ENCODE measurements around the gene DPP8. TPM values are rescaled to one million over a fixed set of nuclear protein-coding genes. Genes with fewer than 3 reads are reported as not detected.

The DPP8 gene
- total RNA-seq, 4 donors from 2014 or later, result 33.6 to 48.6 (median 40.0) TPM

DNA sequence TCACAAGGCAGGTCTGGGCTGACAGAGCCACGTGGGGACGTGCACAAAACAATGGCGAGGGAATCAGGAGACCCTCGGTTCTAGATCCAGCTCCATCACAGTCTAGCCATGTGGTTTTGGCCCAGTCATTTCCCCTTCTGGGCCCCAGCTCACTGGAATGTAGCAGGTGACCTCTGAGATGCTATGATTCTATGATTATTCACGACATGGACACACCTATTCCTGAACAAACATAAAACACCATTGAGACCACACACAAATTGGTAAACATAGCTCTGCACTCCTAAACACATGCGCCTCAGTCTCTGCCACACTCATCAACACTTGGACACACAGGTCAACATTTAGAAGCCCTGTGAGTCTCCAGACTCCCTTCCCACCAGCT lies 103.7 kb downstream of the DPP8 start:
- intact Hi-C loops (cut with DNase I), result no loop called here
- Histone ChIP-seq H3K36me3 (no peaks in the 10 kb centered on the region), H3K27ac (replicated peaks in 1 of 4) (no peak overlapping the region), H3K9me3 (no peaks in the 10 kb centered on the region), H3K27me3 (peaks cover 0 to 46% (median 2%) of the 10 kb centered on the region in 4 donors), H3K4me1 (peaks cover 0 to 8% (median 0%) of the 10 kb centered on the region in 4 donors), H3K4me3 (no peak overlapping the region)
- TF ChIP-seq, protein P1, sequence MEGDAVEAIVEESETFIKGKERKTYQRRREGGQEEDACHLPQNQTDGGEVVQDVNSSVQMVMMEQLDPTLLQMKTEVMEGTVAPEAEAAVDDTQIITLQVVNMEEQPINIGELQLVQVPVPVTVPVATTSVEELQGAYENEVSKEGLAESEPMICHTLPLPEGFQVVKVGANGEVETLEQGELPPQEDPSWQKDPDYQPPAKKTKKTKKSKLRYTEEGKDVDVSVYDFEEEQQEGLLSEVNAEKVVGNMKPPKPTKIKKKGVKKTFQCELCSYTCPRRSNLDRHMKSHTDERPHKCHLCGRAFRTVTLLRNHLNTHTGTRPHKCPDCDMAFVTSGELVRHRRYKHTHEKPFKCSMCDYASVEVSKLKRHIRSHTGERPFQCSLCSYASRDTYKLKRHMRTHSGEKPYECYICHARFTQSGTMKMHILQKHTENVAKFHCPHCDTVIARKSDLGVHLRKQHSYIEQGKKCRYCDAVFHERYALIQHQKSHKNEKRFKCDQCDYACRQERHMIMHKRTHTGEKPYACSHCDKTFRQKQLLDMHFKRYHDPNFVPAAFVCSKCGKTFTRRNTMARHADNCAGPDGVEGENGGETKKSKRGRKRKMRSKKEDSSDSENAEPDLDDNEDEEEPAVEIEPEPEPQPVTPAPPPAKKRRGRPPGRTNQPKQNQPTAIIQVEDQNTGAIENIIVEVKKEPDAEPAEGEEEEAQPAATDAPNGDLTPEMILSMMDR (IDR thresholded peaks at IDR 0.05), result no peak
- TF ChIP-seq EP300 (IDR thresholded peaks at IDR 0.05), result no peak
- no peak for TF ChIP-seq POLR2AphosphoS5 (IDR thresholded peaks at IDR 0.05)
- no peak for TF ChIP-seq POLR2A (IDR thresholded peaks at IDR 0.05; ENCODE audit: low read depth)
- DNase-seq (ENCODE audit: extremely low spot score), result no peak
- WGBS, result 88% methylated on average over 5 of the region's 6 CpGs

DNA sequence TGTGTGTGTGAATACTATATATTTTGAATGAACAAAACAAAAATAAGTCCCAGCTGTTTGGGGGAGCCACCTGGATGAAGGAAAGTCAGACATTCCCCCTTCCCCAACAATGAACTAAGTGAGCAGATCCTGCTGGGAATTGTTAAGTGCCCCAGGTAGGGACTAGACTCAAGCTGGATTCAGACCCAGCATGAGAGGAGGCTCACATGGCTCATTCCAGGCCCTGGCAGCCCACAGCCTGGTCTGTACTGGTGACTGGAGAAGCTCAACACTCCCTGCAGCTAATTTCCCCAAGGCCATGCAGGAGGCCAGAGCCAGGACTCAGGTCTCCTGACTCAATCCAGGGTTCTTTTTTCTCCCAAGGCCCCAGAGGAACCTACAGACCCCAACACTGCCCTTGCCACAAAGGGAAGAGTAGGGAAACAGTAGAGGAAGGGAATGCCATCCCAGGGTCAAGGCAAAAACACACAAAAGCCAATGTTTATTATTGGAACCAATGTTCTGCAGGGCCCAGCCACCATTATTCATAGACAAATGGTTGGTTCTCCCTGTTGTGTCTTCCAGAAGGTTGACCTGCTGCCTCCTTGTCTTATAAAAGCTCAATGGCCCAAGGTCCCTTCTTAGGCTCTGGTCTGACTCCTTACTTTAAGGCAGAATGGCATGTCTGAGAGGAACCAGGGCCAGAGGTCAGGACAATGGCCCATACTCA lies 104.3 kb downstream of the DPP8 start:
- H3K9me3 ChIP-seq, result no peaks in the 10 kb centered on the region
- DNase-seq (ENCODE audit: extremely low spot score), result no peak
- H3K27ac ChIP-seq (replicated peaks in 1 of 4), result no peak overlapping the region
- no peaks in the 10 kb centered on the region for H3K36me3 ChIP-seq
- H3K4me1 ChIP-seq, result peaks cover 0 to 8% (median 0%) of the 10 kb centered on the region in 4 donors
- H3K4me3 ChIP-seq, result no peak overlapping the region
- peaks cover 0 to 44% (median 2%) of the 10 kb centered on the region in 4 donors for H3K27me3 ChIP-seq
- intact Hi-C loops (cut with DNase I), result no loop called here
- TF ChIP-seq EP300 (IDR thresholded peaks at IDR 0.05) (no peak), POLR2AphosphoS5 (IDR thresholded peaks at IDR 0.05) (no peak), POLR2A (IDR thresholded peaks at IDR 0.05; ENCODE audit: low read depth) (no peak)
- TF ChIP-seq, protein P1 (IDR thresholded peaks at IDR 0.05), result no peak

DNA sequence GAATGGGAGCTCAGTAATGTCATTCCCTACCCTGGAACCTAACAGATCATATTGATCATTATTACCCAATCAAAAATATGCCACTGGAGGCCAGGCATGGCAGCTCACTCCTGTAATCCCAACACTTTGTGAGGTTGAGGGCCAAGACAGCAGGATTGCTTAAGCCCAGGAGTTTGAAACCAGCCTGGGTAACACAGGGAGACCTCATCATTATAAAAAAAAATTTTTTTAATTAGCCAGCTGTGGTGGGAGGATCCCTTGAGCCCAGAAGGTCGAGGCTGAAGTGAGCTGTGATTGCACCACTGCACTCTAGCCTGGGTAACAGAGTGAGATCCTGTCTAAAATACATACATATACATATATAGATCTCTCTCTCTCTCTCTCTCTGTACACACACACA lies 104.9 kb downstream of the DPP8 start:
- Histone ChIP-seq H3K4me1 (peaks cover 0 to 8% (median 0%) of the 10 kb centered on the region in 4 donors), H3K27ac (replicated peaks in 1 of 4) (no peak overlapping the region), H3K4me3 (no peak overlapping the region), H3K36me3 (no peaks in the 10 kb centered on the region), H3K9me3 (no peaks in the 10 kb centered on the region), H3K27me3 (peaks cover 0 to 38% (median 2%) of the 10 kb centered on the region in 4 donors)
- WGBS, result 55% methylated on average over 1 of the region's 1 CpG
- intact Hi-C loops (cut with DNase I), result no loop called here
- no peak for TF ChIP-seq POLR2A (IDR thresholded peaks at IDR 0.05; ENCODE audit: low read depth)
- TF ChIP-seq EP300 (IDR thresholded peaks at IDR 0.05), result no peak
- TF ChIP-seq, protein P1 (IDR thresholded peaks at IDR 0.05), result no peak
- DNase-seq (ENCODE audit: extremely low spot score), result no peak

DNA sequence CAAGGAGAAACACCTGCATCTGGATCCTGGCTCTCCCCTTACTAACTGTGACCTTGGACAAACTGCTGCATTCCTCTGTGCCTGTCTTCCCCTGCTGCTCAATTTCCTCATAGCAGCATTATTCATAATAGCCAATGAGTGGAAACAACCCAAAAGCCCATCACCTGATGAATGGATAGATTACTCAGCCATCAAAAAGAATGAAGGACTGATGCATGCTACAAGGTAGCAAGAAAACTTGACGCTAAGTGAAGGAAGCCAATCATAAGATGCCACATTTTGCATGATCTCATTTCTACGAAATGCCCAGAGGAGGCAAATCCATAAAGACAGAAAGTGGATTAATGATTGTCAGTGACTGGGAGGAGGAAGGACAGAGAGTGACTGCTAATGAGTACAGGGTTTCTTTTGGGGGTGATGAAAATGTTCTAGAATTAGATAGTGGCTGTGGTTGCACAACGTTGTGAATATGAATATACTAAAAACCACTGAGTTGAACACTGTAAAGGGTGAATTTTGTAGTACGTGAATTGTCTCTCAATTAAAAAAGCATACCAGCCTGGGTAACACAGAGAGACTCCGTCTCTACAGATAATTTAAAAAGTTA lies 105.9 kb downstream of the DPP8 start:
- TF ChIP-seq EP300 (IDR thresholded peaks at IDR 0.05) (no peak), POLR2A (IDR thresholded peaks at IDR 0.05; ENCODE audit: low read depth) (no peak), POLR2AphosphoS5 (IDR thresholded peaks at IDR 0.05) (no peak)
- TF ChIP-seq, protein P1 (IDR thresholded peaks at IDR 0.05), result no peak
- intact Hi-C loops (cut with DNase I), result no loop called here
- Histone ChIP-seq H3K4me3 (no peak overlapping the region), H3K9me3 (no peaks in the 10 kb centered on the region), H3K27ac (replicated peaks in 1 of 4) (no peak overlapping the region), H3K27me3 (peaks cover 0 to 33% (median 0%) of the 10 kb centered on the region in 4 donors), H3K4me1 (peaks cover 0 to 8% (median 0%) of the 10 kb centered on the region in 4 donors), H3K36me3 (no peaks in the 10 kb centered on the region)
- DNase-seq (ENCODE audit: extremely low spot score), result no peak
- WGBS, result 82% methylated on average over 5 of the region's 5 CpGs

Data from esophagus muscularis mucosa (tissue), 4 donors.